Measurements from ENCODE around the gene FTMT.

GRCh38 chr5:121819682-121820261 is 31.9 kb upstream of the FTMT start:
- TF ChIP-seq CTCF (conservative IDR thresholded peaks at IDR 0.05 in 1 of 2, IDR thresholded peaks at IDR 0.05 in 1 of 2; ENCODE audit: low read depth in 1 of 2, low read length in 2 of 2) (no peak), EZH2 (IDR thresholded peaks at IDR 0.05; ENCODE audit: low read length, missing control alignments) (no peak)

Measured in fibroblast of lung (primary cell).